GM12892 (cell line): ENCODE data around the gene LDLRAD3.

Source experiments
- POLR2A ChIP-seq: IDR thresholded peaks from 2 replicates; pipeline ENCODE4 v1.6.1; 2011; ENCODE audit warnings: low read depth, low read length, control low read depth
- TAF1 ChIP-seq: IDR thresholded peaks from 2 replicates; pipeline ENCODE4 v1.6.1; 2011; ENCODE audit warnings: low read depth, mild to moderate bottlenecking, control low read depth, low read length, borderline replicate concordance

- TF ChIP-seq TAF1 (no peak), POLR2A (no peak)
These were observed 204.8 kb downstream of the LDLRAD3 start for GRCh38 chr11:36148701-36149100.
